GM12873 (cell line): ENCODE results near the gene KCND2.

Experiments
- CTCF ChIP-seq: IDR thresholded peaks from 2 replicates; pipeline ENCODE4 v1.5.1; 2012; ENCODE audit warnings: low read depth, mild to moderate bottlenecking, moderate library complexity, low read length, control low read depth; ENCODE audit not compliant: insufficient read depth; ENCODE audit errors: missing control alignments

The KCND2 gene

GRCh38 chr7:120412139-120413050 lies 139.4 kb downstream of the KCND2 start:
- TF ChIP-seq CTCF = no peak

DNA sequence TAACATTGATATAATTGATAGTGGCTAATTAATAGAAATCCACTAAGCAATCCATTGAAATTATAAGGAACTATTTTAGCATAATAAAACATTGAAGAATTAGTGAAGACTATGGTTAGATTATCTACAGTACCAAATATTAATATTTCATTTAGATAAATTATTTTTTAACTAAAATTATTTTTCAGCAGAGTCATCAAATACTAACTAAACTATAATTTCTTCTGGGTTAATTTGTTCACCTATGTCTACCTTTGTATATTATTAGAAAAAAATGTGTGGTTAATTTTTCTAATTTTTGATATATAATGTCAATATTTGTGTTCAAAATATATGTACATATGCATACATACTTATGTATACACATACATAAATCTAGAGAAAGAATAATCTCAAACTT lies 140.2 kb downstream of the KCND2 start:
- no peak for TF ChIP-seq CTCF

- TF ChIP-seq CTCF = no peak
Observed at GRCh38 chr7:120417244-120417979, 144.4 kb downstream of the KCND2 start.

DNA sequence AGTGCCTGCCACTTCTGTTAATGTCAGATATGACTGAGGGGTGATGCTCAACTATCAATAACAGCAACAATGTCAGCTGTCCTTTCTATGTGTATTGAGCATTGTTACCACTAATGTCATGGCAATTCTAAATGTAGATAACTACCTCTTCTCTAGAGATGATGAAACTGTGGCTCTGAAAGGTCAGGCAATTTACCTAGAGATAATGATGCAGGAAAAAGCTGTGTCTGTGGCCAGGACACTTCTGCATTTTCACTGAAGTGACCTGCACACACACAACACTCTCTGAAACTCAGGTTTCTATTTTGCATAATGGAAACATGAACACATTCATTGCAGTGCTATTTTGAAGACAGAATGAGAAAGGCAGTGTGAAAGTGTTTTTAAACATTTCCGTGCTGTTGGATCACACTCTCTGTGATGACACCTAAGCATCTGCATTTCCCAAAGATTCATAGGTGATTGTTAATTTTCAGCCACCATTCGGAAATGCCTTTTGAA lies 148.2 kb downstream of the KCND2 start:
- TF ChIP-seq CTCF = no peak

DNA sequence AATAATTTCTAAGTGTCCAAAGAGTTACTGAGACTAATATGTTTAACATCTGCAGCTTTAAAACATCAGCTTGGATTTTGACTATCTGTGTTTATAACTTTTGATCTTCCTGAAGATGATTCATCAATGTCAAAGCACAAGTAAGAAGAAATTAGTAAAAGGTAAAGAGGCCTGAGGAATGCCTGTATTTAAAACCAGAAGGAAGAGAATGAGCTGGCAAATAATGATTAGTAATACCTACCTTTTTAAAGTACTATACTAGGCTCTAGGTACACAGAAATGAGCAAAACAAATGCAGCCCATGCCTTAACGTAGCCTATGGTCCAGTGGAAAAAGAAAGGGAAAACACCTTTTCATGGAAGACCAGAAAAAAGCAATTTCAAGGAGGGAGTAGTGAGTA lies 158.0 kb downstream of the KCND2 start:
- TF ChIP-seq CTCF = no peak

GRCh38 chr7:120436487-120437060 lies 163.6 kb downstream of the KCND2 start:
- TF ChIP-seq CTCF = no peak

- no peak for TF ChIP-seq CTCF
Observed at GRCh38 chr7:120441850-120442249, 168.9 kb downstream of the KCND2 start.
